HepG2 (cell line): ENCODE data around the gene NT5C3B. TPM values are rescaled to one million over a fixed set of nuclear protein-coding genes. Genes with fewer than 3 reads are reported as not detected.

Experiments
- ARNTL ChIP-seq: sonication (generic); formaldehyde crosslinking; IDR thresholded peaks from 2 replicates; pipeline ENCODE4 v1.4.0; 2020; ENCODE audit warnings: mild to moderate bottlenecking, missing genetic modification reagents
- ATF2 ChIP-seq: sonication (generic); formaldehyde crosslinking; IDR thresholded peaks from 2 replicates; pipeline ENCODE4 v1.4.0; 2020; ENCODE audit warnings: missing genetic modification reagents
- ATF5 ChIP-seq: sonication (generic); formaldehyde crosslinking; IDR thresholded peaks from 2 replicates; pipeline ENCODE4 v1.4.0; 2020; ENCODE audit warnings: mild to moderate bottlenecking, low read depth, missing genetic modification reagents
- ATF7 ChIP-seq, 2 experiments: fragments of 450-650 bp in 1 of 2; sonication (generic) in 1 of 2; formaldehyde crosslinking in 1 of 2; IDR thresholded peaks; 2 replicates each; pipeline versions ENCODE4 v1.4.0 to v1.6.1; 2016 to 2020; ENCODE audit warnings: antibody characterized with exemption in 1 of 2, mild to moderate bottlenecking in 1 of 2, missing genetic modification reagents in 1 of 2
- CBX2 ChIP-seq, 2 experiments: fragments of 200-600 bp in 1 of 2; sonication (generic); formaldehyde crosslinking in 1 of 2; IDR thresholded peaks; 2 replicates each; pipeline versions ENCODE4 v1.7.0 to v1.8.1; 2018 to 2022; ENCODE audit warnings: low read depth in 2 of 2, low read length in 1 of 2, mild to moderate bottlenecking in 1 of 2, missing genetic modification reagents in 1 of 2
- CBX5 ChIP-seq: sonication (generic); formaldehyde crosslinking; IDR thresholded peaks from 2 replicates; pipeline ENCODE4 v1.4.0; 2020; ENCODE audit warnings: missing genetic modification reagents, borderline replicate concordance
- CCDC6 ChIP-seq: sonication (generic); formaldehyde crosslinking; IDR thresholded peaks from 2 replicates; pipeline ENCODE4 v1.8.1; 2022; ENCODE audit warnings: mild to moderate bottlenecking, missing genetic modification reagents, moderate library complexity
- ESRRA ChIP-seq: sonication (generic); formaldehyde crosslinking; IDR thresholded peaks from 2 replicates; pipeline ENCODE4 v1.5.1; 2020; ENCODE audit warnings: mild to moderate bottlenecking, low read depth, missing genetic modification reagents
- GLI4 ChIP-seq: sonication (generic); formaldehyde crosslinking; IDR thresholded peaks from 2 replicates; pipeline ENCODE4 v1.5.1; 2020; ENCODE audit warnings: missing genetic modification reagents, mild to moderate bottlenecking, moderate library complexity, borderline replicate concordance
- IRX3 ChIP-seq: sonication (generic); formaldehyde crosslinking; IDR thresholded peaks from 2 replicates; pipeline ENCODE4 v1.8.1; 2023; ENCODE audit warnings: mild to moderate bottlenecking, low read depth, missing genetic modification reagents, borderline replicate concordance
- MYNN ChIP-seq: sonication (generic); formaldehyde crosslinking; IDR thresholded peaks from 2 replicates; pipeline ENCODE4 v1.4.0; 2020; ENCODE audit warnings: mild to moderate bottlenecking, low read depth, missing genetic modification reagents
- NR0B2 ChIP-seq: sonication (generic); formaldehyde crosslinking; IDR thresholded peaks from 2 replicates; pipeline ENCODE4 v1.4.0; 2020; ENCODE audit warnings: mild to moderate bottlenecking, missing genetic modification reagents
- RARA ChIP-seq: IDR thresholded peaks from 2 replicates; pipeline ENCODE4 v1.6.1; 2016; ENCODE audit warnings: missing genetic modification reagents, missing compliant biosample characterization
- REXO4 ChIP-seq: sonication (generic); formaldehyde crosslinking; IDR thresholded peaks from 2 replicates; pipeline ENCODE4 v1.8.0; 2022; ENCODE audit warnings: missing genetic modification reagents, mild to moderate bottlenecking, borderline replicate concordance
- SAP130 ChIP-seq: IDR thresholded peaks from 2 replicates; pipeline ENCODE4 v1.6.1; 2016; ENCODE audit warnings: low read depth
- SMC3 ChIP-seq: IDR thresholded peaks from 2 replicates; pipeline ENCODE4 v1.6.1; 2011; ENCODE audit warnings: low read length, improper control_type of control experiment
- TFDP1 ChIP-seq: IDR thresholded peaks from 2 replicates; pipeline ENCODE4 v1.6.1; 2016; ENCODE audit warnings: missing compliant biosample characterization, missing genetic modification reagents, borderline replicate concordance
- THAP8 ChIP-seq: sonication (generic); formaldehyde crosslinking; IDR thresholded peaks from 2 replicates; pipeline ENCODE4 v1.5.1; 2020; ENCODE audit warnings: missing genetic modification reagents, mild to moderate bottlenecking, borderline replicate concordance
- ZBTB7B ChIP-seq: sonication (generic); formaldehyde crosslinking; IDR thresholded peaks from 2 replicates; pipeline ENCODE4 v1.4.0; 2020; ENCODE audit warnings: missing genetic modification reagents
- ZNF180 ChIP-seq: sonication (generic); formaldehyde crosslinking; IDR thresholded peaks from 2 replicates; pipeline ENCODE4 v1.4.0; 2020; ENCODE audit warnings: low read depth, missing genetic modification reagents, borderline replicate concordance
- ZNF430 ChIP-seq: sonication (generic); formaldehyde crosslinking; IDR thresholded peaks from 2 replicates; pipeline ENCODE4 v1.9.0; 2021; ENCODE audit warnings: mild to moderate bottlenecking, missing genetic modification reagents
- ZNF446 ChIP-seq: sonication (generic); formaldehyde crosslinking; IDR thresholded peaks from 2 replicates; pipeline ENCODE4 v1.5.0; 2020; ENCODE audit warnings: mild to moderate bottlenecking, missing genetic modification reagents
- ZSCAN31 ChIP-seq: sonication (generic); formaldehyde crosslinking; IDR thresholded peaks from 2 replicates; pipeline ENCODE4 v1.5.0; 2020; ENCODE audit warnings: low read depth, mild to moderate bottlenecking, missing genetic modification reagents
- polyA plus RNA-seq, 8 experiments: library from polyadenylated mRNA; depleted of rRNA in 3 of 8; stranded (reverse) in 7 of 8; unstranded in 1 of 8; fragments of >200 nt; fragmentation: Illumina TruSeq in 4 of 8; extraction: Trizol in 4 of 8; gene quantifications; 2 replicates each; pipeline versions ENCODE4 v1.2.1 to v1.2.3, GENCODE V29; 2011 to 2016; ENCODE audit warnings: low read depth in 4 of 8, missing spikeins in 1 of 8, mixed read lengths in 1 of 8; ENCODE audit not compliant: insufficient read depth in 1 of 8
- total RNA-seq, 5 experiments: library from RNA; depleted of rRNA; stranded (reverse); fragments of >200 nt; fragmentation: Illumina TruSeq; extraction: Trizol; gene quantifications; 2 replicates each; pipeline ENCODE4 v1.2.3, GENCODE V29; 2016; ENCODE audit warnings: low read depth in 1 of 5

The NT5C3B gene
- total and polyA plus RNA-seq, 2 of the 13 experiments (the other 11 are each of a cell fraction or from before 2014, with no cell fraction given) = 104 to 126 TPM

GRCh38 chr17:41801374-41802271 lies 34.4 kb downstream of the NT5C3B start (continued):
- TF ChIP-seq TFDP1 (CRISPR knock-in tag) = peak; percentile 81; the same call in 1 of the 2 replicates
- TF ChIP-seq NR0B2 (CRISPR knock-in tag) = peak; percentile 29; the same call in 1 of the 2 replicates
- no peak for TF ChIP-seq THAP8 (CRISPR knock-in tag)
- TF ChIP-seq MYNN (CRISPR knock-in tag) = 0 out of 2 replicates have a peak, but pooled peaks have one; percentile 8
- peak; percentile 84; the same call in 1 of the 2 replicates for TF ChIP-seq GLI4
- TF ChIP-seq SAP130 (CRISPR knock-in tag) = peak; percentile 49
- TF ChIP-seq ATF5 (CRISPR knock-in tag) = peak; percentile 79; the same call in 1 of the 2 replicates
- no peak for TF ChIP-seq CBX2 (IDR thresholded peaks at IDR 0.05; ENCODE audit: low read depth, low read length)
- TF ChIP-seq CBX2 (CRISPR knock-in tag; IDR thresholded peaks at IDR 0.05; ENCODE audit: low read depth) = no peak
- 0 out of 2 replicates have a peak, but pooled peaks have one; percentile 15 for TF ChIP-seq ZBTB7B (CRISPR knock-in tag)
- peak; percentile 62 for TF ChIP-seq ATF2 (CRISPR knock-in tag)
- peak; percentile 13; the same call in 1 of the 2 replicates for TF ChIP-seq RARA
- TF ChIP-seq REXO4 (CRISPR knock-in tag) = no peak; the same call in 1 of the 2 replicates
- TF ChIP-seq SMC3 = peak; percentile 99
- TF ChIP-seq CCDC6 (CRISPR knock-in tag) = peak; percentile 45; the same call in 1 of the 2 replicates
- TF ChIP-seq IRX3 (CRISPR knock-in tag) = no peak
- TF ChIP-seq ESRRA = 0 out of 2 replicates have a peak, but pooled peaks have one; percentile 59
- TF ChIP-seq CBX5 = peak; percentile 48; the same call in 1 of the 2 replicates
- TF ChIP-seq ZNF446 (CRISPR knock-in tag) = no peak
- TF ChIP-seq ZNF430 (CRISPR knock-in tag) = 0 out of 2 replicates have a peak, but pooled peaks have one; percentile 36
- TF ChIP-seq ARNTL (CRISPR knock-in tag) = peak; percentile 54; the same call in 1 of the 2 replicates
- TF ChIP-seq ZSCAN31 (CRISPR knock-in tag) = 0 out of 2 replicates have a peak, but pooled peaks have one; percentile 46
- TF ChIP-seq ZNF180 (CRISPR knock-in tag) = no peak
- no peak for TF ChIP-seq ATF7 (IDR thresholded peaks at IDR 0.05)
- TF ChIP-seq ATF7 (CRISPR knock-in tag; IDR thresholded peaks at IDR 0.05) = 0 out of 2 replicates have a peak, but pooled peaks have one; percentile 47
